ENCODE measurements around the gene RNF224. TPM values are rescaled to one million over a fixed set of nuclear protein-coding genes. Genes with fewer than 3 reads are reported as not detected.
A peak's percentile ranks its signal among the peaks of the same experiment; 100 is the strongest.

Gene RNF224
- polyA plus RNA-seq (2013, experiment 1 of 2) = not detected
- not detected for polyA plus RNA-seq (2013, experiment 2 of 2)

GRCh38 chr9:137227054-137227852 lies at the start of gene RNF224:
Gene RNF224 (plus strand): TSS chr9:137227502. CDS start chr9:137228336, 834 bp downstream.
- Histone ChIP-seq H3K4me3 (ENCODE audit: extremely low read depth, insufficient read depth, low read length, poor library complexity, severe bottlenecking) (no peak within 1 kb of the TSS), H3K4me1 (ENCODE audit: control insufficient read depth, insufficient read depth, low read length, poor library complexity, severe bottlenecking) (peaks cover 7% of the 10 kb centered on the region), H3K36me3 (ENCODE audit: control insufficient read depth, insufficient read depth, low read length) (no peaks in the 10 kb centered on the region), H3K27ac (ENCODE audit: low read depth, low read length, severe bottlenecking) (no peak within 1 kb of the TSS), H3K9me3 (ENCODE audit: control insufficient read depth, low read length) (no peaks in the 10 kb centered on the region)
- 57 to 67% methylated on average over 22 to 24 of the region's 25 CpGs for WGBS, 2 experiments (ENCODE audit: insufficient coverage in 2 of 2)

- no peak overlapping the region for H3K4me3 ChIP-seq (ENCODE audit: extremely low read depth, insufficient read depth, low read length, poor library complexity, severe bottlenecking)
- peak overlapping the region; percentile 64 for H3K27ac ChIP-seq (ENCODE audit: low read depth, low read length, severe bottlenecking)
- H3K36me3 ChIP-seq (ENCODE audit: control insufficient read depth, insufficient read depth, low read length) = peaks cover 33% of the 10 kb centered on the region
- peaks cover 11% of the 10 kb centered on the region for H3K4me1 ChIP-seq (ENCODE audit: control insufficient read depth, insufficient read depth, low read length, poor library complexity, severe bottlenecking)
- WGBS, 2 experiments (ENCODE audit: insufficient coverage in 2 of 2) = 90 to 91% methylated on average over 22 to 23 of the region's 23 CpGs
- H3K9me3 ChIP-seq (ENCODE audit: control insufficient read depth, low read length) = no peaks in the 10 kb centered on the region
Observed at GRCh38 chr9:137178201-137178938, 48.9 kb upstream of the RNF224 start.

- Histone ChIP-seq H3K27ac (ENCODE audit: low read depth, low read length, severe bottlenecking) (peak overlapping the region; percentile 64), H3K4me3 (ENCODE audit: extremely low read depth, insufficient read depth, low read length, poor library complexity, severe bottlenecking) (no peak overlapping the region), H3K4me1 (ENCODE audit: control insufficient read depth, insufficient read depth, low read length, poor library complexity, severe bottlenecking) (peaks cover 11% of the 10 kb centered on the region), H3K36me3 (ENCODE audit: control insufficient read depth, insufficient read depth, low read length) (peaks cover 40% of the 10 kb centered on the region), H3K9me3 (ENCODE audit: control insufficient read depth, low read length) (no peaks in the 10 kb centered on the region)
- 88 to 97% methylated on average over 13 to 17 of the region's 19 CpGs for WGBS, 2 experiments (ENCODE audit: insufficient coverage in 2 of 2)
Observed at GRCh38 chr9:137178939-137179630, 48.2 kb upstream of the RNF224 start.

GRCh38 chr9:137179761-137180160 lies 47.5 kb upstream of the RNF224 start:
- Histone ChIP-seq H3K9me3 (ENCODE audit: control insufficient read depth, low read length) (no peaks in the 10 kb centered on the region), H3K27ac (ENCODE audit: low read depth, low read length, severe bottlenecking) (no peak overlapping the region), H3K36me3 (ENCODE audit: control insufficient read depth, insufficient read depth, low read length) (peaks cover 40% of the 10 kb centered on the region), H3K4me1 (ENCODE audit: control insufficient read depth, insufficient read depth, low read length, poor library complexity, severe bottlenecking) (peaks cover 11% of the 10 kb centered on the region), H3K4me3 (ENCODE audit: extremely low read depth, insufficient read depth, low read length, poor library complexity, severe bottlenecking) (no peak overlapping the region)
- 95 to 99% methylated on average over 13 to 14 of the region's 17 CpGs for WGBS, 2 experiments (ENCODE audit: insufficient coverage in 2 of 2)

- peaks cover 41% of the 10 kb centered on the region for H3K36me3 ChIP-seq (ENCODE audit: control insufficient read depth, insufficient read depth, low read length)
- H3K27ac ChIP-seq (ENCODE audit: low read depth, low read length, severe bottlenecking) = no peak overlapping the region
- no peaks in the 10 kb centered on the region for H3K9me3 ChIP-seq (ENCODE audit: control insufficient read depth, low read length)
- 98 to 99% methylated on average over 20 of the region's 20 CpGs for WGBS, 2 experiments (ENCODE audit: insufficient coverage in 2 of 2)
- H3K4me3 ChIP-seq (ENCODE audit: extremely low read depth, insufficient read depth, low read length, poor library complexity, severe bottlenecking) = no peak overlapping the region
- H3K4me1 ChIP-seq (ENCODE audit: control insufficient read depth, insufficient read depth, low read length, poor library complexity, severe bottlenecking) = peaks cover 11% of the 10 kb centered on the region
Observed at GRCh38 chr9:137180491-137180890, 46.8 kb upstream of the RNF224 start.

- peaks cover 11% of the 10 kb centered on the region for H3K4me1 ChIP-seq (ENCODE audit: control insufficient read depth, insufficient read depth, low read length, poor library complexity, severe bottlenecking)
- no peaks in the 10 kb centered on the region for H3K9me3 ChIP-seq (ENCODE audit: control insufficient read depth, low read length)
- H3K27ac ChIP-seq (ENCODE audit: low read depth, low read length, severe bottlenecking) = no peak overlapping the region
- 95% methylated on average over 18 of the region's 22 CpGs for WGBS, 2 experiments (ENCODE audit: insufficient coverage in 2 of 2)
- H3K4me3 ChIP-seq (ENCODE audit: extremely low read depth, insufficient read depth, low read length, poor library complexity, severe bottlenecking) = no peak overlapping the region
- H3K36me3 ChIP-seq (ENCODE audit: control insufficient read depth, insufficient read depth, low read length) = peaks cover 51% of the 10 kb centered on the region
Observed at GRCh38 chr9:137181680-137182079, 45.6 kb upstream of the RNF224 start.

- Histone ChIP-seq H3K4me3 (ENCODE audit: extremely low read depth, insufficient read depth, low read length, poor library complexity, severe bottlenecking) (no peak overlapping the region), H3K36me3 (ENCODE audit: control insufficient read depth, insufficient read depth, low read length) (peaks cover 52% of the 10 kb centered on the region), H3K9me3 (ENCODE audit: control insufficient read depth, low read length) (no peaks in the 10 kb centered on the region), H3K4me1 (ENCODE audit: control insufficient read depth, insufficient read depth, low read length, poor library complexity, severe bottlenecking) (peaks cover 21% of the 10 kb centered on the region), H3K27ac (ENCODE audit: low read depth, low read length, severe bottlenecking) (no peak overlapping the region)
- WGBS, 2 experiments (ENCODE audit: insufficient coverage in 2 of 2) = 91 to 95% methylated on average over 15 to 17 of the region's 17 CpGs
Observed at GRCh38 chr9:137182836-137183235, 44.5 kb upstream of the RNF224 start.

GRCh38 chr9:137183980-137184595 lies 43.2 kb upstream of the RNF224 start:
- 94 to 97% methylated on average over 27 of the region's 27 CpGs for WGBS, 2 experiments (ENCODE audit: insufficient coverage in 2 of 2)
- peaks cover 10% of the 10 kb centered on the region for H3K4me1 ChIP-seq (ENCODE audit: control insufficient read depth, insufficient read depth, low read length, poor library complexity, severe bottlenecking)
- H3K36me3 ChIP-seq (ENCODE audit: control insufficient read depth, insufficient read depth, low read length) = peaks cover 52% of the 10 kb centered on the region
- H3K9me3 ChIP-seq (ENCODE audit: control insufficient read depth, low read length) = no peaks in the 10 kb centered on the region
- H3K27ac ChIP-seq (ENCODE audit: low read depth, low read length, severe bottlenecking) = no peak overlapping the region
- H3K4me3 ChIP-seq (ENCODE audit: extremely low read depth, insufficient read depth, low read length, poor library complexity, severe bottlenecking) = no peak overlapping the region

- H3K9me3 ChIP-seq (ENCODE audit: control insufficient read depth, low read length) = no peaks in the 10 kb centered on the region
- no peak overlapping the region for H3K27ac ChIP-seq (ENCODE audit: low read depth, low read length, severe bottlenecking)
- peaks cover 52% of the 10 kb centered on the region for H3K36me3 ChIP-seq (ENCODE audit: control insufficient read depth, insufficient read depth, low read length)
- H3K4me1 ChIP-seq (ENCODE audit: control insufficient read depth, insufficient read depth, low read length, poor library complexity, severe bottlenecking) = peaks cover 18% of the 10 kb centered on the region
- 96 to 97% methylated on average over 42 to 47 of the region's 48 CpGs for WGBS, 2 experiments (ENCODE audit: insufficient coverage in 2 of 2)
- no peak overlapping the region for H3K4me3 ChIP-seq (ENCODE audit: extremely low read depth, insufficient read depth, low read length, poor library complexity, severe bottlenecking)
Observed at GRCh38 chr9:137184881-137185660, 42.2 kb upstream of the RNF224 start.
